ENCODE data around the gene ITGA8.

Gene ITGA8

DNA sequence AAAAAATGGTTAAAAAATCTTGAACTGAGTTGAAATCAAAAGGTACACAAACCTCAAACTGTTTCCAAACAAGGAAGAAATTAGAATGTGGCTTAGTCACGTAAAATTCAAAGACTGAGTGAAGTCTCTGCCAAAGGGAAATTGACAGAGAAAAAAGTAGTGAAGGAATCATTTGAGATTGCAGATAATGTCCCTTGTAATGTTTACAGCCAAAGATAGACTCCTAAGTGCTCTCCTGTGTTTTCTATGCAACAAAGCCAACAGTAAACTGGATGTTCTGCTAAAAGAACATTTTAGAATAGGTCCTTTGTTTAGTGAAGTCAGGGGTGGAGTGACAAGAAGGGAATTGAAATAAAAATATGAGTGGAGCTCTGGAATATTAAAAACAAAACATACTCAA is 117.9 kb downstream of the ITGA8 start:
- peaks cover 39% of the 10 kb centered on the region for H3K27me3 ChIP-seq
- H3K9me3 ChIP-seq = no peaks in the 10 kb centered on the region
- H3K36me3 ChIP-seq = no peaks in the 10 kb centered on the region
- TF ChIP-seq, protein P1, sequence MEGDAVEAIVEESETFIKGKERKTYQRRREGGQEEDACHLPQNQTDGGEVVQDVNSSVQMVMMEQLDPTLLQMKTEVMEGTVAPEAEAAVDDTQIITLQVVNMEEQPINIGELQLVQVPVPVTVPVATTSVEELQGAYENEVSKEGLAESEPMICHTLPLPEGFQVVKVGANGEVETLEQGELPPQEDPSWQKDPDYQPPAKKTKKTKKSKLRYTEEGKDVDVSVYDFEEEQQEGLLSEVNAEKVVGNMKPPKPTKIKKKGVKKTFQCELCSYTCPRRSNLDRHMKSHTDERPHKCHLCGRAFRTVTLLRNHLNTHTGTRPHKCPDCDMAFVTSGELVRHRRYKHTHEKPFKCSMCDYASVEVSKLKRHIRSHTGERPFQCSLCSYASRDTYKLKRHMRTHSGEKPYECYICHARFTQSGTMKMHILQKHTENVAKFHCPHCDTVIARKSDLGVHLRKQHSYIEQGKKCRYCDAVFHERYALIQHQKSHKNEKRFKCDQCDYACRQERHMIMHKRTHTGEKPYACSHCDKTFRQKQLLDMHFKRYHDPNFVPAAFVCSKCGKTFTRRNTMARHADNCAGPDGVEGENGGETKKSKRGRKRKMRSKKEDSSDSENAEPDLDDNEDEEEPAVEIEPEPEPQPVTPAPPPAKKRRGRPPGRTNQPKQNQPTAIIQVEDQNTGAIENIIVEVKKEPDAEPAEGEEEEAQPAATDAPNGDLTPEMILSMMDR (IDR thresholded peaks at IDR 0.05) = no peak
- no peak overlapping the region for H3K27ac ChIP-seq
- H3K4me3 ChIP-seq (ENCODE audit: low read depth in 1 of 2, low read length in 1 of 2) = no peak overlapping the region
- H3K4me1 ChIP-seq (ENCODE audit: control insufficient read depth in 1 of 2, insufficient read depth in 1 of 2, low read depth in 1 of 2, low read length in 1 of 2) = no peaks in the 10 kb centered on the region

- Histone ChIP-seq H3K4me3 (ENCODE audit: low read depth in 1 of 2, low read length in 1 of 2) (no peak overlapping the region), H3K27me3 (peaks cover 26% of the 10 kb centered on the region), H3K27ac (no peak overlapping the region), H3K4me1 (ENCODE audit: control insufficient read depth in 1 of 2, insufficient read depth in 1 of 2, low read depth in 1 of 2, low read length in 1 of 2) (no peaks in the 10 kb centered on the region), H3K36me3 (no peaks in the 10 kb centered on the region), H3K9me3 (no peaks in the 10 kb centered on the region)
- TF ChIP-seq, protein P1 (IDR thresholded peaks at IDR 0.05) = no peak
Observed at GRCh38 chr10:15595260-15595659, 124.5 kb downstream of the ITGA8 start.

DNA sequence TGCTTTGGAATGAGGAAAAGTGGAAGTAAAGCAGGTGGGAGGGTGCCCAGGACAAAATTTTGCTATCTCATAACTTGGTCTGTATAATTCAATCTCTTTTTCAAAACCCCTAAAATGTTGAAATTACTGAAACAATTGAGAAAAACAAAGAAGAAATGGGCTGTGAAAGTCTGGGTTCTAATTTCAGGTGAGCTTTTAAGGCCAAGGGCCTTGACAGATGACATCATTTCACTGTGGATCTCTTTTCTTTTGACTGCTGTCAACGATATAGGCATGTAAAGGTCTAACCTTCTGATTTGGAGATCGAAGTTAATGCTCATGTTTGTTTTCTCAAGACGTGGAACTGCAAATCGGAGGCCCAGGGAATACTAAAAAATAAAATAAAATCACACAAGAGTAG is 127.8 kb downstream of the ITGA8 start:
- TF ChIP-seq, protein P1 (IDR thresholded peaks at IDR 0.05) = no peak
- H3K27ac ChIP-seq = no peak overlapping the region
- no peaks in the 10 kb centered on the region for H3K4me1 ChIP-seq (ENCODE audit: control insufficient read depth in 1 of 2, insufficient read depth in 1 of 2, low read depth in 1 of 2, low read length in 1 of 2)
- peaks cover 52% of the 10 kb centered on the region for H3K27me3 ChIP-seq
- H3K4me3 ChIP-seq (ENCODE audit: low read depth in 1 of 2, low read length in 1 of 2) = no peak overlapping the region
- H3K9me3 ChIP-seq = no peaks in the 10 kb centered on the region
- H3K36me3 ChIP-seq = no peaks in the 10 kb centered on the region

GRCh38 chr10:15591431-15591830 is 128.3 kb downstream of the ITGA8 start:
- TF ChIP-seq, protein P1 (IDR thresholded peaks at IDR 0.05) = no peak
- no peaks in the 10 kb centered on the region for H3K36me3 ChIP-seq
- peaks cover 49% of the 10 kb centered on the region for H3K27me3 ChIP-seq
- H3K27ac ChIP-seq = no peak overlapping the region
- no peaks in the 10 kb centered on the region for H3K9me3 ChIP-seq
- H3K4me1 ChIP-seq (ENCODE audit: control insufficient read depth in 1 of 2, insufficient read depth in 1 of 2, low read depth in 1 of 2, low read length in 1 of 2) = no peaks in the 10 kb centered on the region
- H3K4me3 ChIP-seq (ENCODE audit: low read depth in 1 of 2, low read length in 1 of 2) = no peak overlapping the region

DNA sequence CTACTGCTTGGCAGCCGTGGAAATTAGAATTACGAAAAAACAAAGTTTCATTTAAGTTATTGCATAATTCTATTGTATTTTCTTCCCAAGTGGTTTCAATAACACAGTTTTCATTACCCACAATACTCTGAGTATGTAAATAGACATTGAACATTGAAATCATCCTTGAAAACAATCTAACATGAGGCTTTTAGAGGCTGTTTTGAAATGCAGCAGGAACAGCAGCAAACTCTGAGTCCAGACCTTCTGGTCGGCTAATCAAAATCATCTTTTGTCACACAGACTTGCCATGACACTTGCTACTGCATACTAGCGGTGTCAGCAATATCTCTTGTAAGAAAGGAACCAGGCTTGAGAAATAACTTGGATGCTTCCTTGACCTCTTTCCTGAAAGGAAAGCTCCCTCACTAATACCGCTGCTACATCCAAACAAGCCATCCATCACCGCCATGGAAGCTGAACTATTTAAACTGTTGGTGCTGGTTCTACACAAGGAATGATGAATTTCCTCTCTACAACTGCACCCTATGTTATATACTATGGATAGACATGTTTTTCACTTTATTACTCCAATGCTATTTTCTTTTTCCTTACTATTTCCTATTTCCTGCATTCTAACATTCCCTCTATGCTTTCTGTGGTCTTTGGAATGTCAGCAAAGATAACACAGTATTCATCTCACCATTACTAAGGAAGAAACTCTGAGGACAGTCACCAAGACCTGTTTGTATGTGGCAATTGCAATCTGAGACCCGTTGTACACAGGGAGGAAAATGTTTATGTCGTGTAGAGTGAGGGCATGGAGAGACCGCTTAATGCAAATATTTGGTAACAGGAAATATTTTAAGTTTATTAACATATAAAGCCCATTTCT is 130.8 kb downstream of the ITGA8 start:
- Histone ChIP-seq H3K9me3 (no peaks in the 10 kb centered on the region), H3K27me3 (peaks cover 39% of the 10 kb centered on the region), H3K27ac (no peak overlapping the region), H3K4me3 (ENCODE audit: low read depth in 1 of 2, low read length in 1 of 2) (no peak overlapping the region), H3K4me1 (ENCODE audit: control insufficient read depth in 1 of 2, insufficient read depth in 1 of 2, low read depth in 1 of 2, low read length in 1 of 2) (no peaks in the 10 kb centered on the region), H3K36me3 (no peaks in the 10 kb centered on the region)
- TF ChIP-seq, protein P1 (IDR thresholded peaks at IDR 0.05) = no peak

All from neutrophil (primary cell).